GM21825 (cell line): Measurements from ENCODE around the gene AKAP8L.

Experiments
- ATAC-seq: cut with Tn5 transposase; IDR thresholded peaks from one replicate; pipeline ENCODE4 v1.9.1; 2021; ENCODE audit warnings: mild to moderate bottlenecking, moderate library complexity; ENCODE audit not compliant: unreplicated experiment

The AKAP8L gene, protein sequence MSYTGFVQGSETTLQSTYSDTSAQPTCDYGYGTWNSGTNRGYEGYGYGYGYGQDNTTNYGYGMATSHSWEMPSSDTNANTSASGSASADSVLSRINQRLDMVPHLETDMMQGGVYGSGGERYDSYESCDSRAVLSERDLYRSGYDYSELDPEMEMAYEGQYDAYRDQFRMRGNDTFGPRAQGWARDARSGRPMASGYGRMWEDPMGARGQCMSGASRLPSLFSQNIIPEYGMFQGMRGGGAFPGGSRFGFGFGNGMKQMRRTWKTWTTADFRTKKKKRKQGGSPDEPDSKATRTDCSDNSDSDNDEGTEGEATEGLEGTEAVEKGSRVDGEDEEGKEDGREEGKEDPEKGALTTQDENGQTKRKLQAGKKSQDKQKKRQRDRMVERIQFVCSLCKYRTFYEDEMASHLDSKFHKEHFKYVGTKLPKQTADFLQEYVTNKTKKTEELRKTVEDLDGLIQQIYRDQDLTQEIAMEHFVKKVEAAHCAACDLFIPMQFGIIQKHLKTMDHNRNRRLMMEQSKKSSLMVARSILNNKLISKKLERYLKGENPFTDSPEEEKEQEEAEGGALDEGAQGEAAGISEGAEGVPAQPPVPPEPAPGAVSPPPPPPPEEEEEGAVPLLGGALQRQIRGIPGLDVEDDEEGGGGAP

DNA sequence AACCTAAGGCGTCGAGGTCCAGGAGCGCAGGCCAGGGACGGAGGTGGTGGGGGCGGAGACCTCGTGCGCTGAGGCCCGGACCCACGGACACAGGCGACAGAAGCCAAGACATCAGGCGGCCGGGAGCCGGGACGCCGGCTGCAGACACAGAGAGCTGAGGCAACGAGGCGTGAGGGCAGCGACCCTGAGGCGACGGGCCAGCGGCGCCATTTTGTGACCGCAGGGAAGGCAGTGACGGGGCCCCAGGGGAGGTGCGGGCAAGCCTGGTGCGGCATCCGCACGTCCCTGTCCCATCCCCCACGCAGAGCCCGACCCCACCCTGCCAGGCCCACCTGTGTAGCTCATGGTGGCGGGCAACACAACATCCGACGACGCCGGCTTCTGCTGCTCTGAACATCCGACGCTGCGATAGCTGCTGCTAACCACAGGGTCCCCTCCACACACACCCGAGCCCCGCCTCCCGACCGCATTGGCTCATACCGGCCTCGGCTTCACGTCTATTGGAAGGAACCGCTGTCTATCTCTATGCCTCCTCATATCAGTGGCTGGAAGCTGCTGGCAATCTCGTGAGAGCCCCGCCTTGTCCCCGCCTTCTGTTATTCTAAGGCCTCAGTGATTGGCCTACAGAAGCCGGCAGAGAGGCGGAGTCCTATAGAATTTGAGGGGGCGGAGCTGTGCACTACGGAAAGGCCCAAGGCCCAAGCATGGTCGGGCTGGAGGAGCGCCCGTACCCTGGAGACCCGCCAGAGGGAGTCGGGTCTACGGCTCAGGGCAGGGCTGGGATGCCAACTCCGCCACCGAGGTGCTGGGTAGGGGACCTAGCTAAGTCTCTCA is at the start of gene AKAP8L:
Gene AKAP8L (minus strand): TSS at position 410 of the 834 bp plus-strand sequence. CDS start 65 bp downstream, at position 345.
- peak; percentile 87 for ATAC-seq

DNA sequence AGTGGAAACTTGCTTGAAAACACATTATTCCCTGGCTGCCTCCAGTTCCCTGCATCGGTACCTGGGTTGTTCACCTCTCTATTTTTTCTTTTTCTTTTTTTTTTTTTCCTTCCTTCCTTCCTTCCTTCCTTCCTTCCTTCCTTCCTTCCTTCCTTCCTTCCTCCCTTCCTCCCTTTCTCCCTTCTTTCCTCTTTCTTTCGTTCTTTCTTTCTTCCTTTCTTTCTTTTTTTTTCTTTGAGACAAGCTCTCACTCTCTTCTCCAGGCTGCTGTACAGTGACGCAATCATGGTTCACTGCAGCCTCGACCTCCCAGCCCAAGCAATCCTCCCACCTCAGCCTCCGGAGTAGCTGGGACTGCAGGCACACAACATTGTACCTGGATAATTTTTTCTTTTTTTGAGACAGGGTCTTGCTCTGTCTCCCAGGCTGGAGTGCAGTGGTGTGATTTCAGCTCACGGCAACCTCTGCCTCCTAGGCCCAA is 49.0 kb upstream of the AKAP8L start:
- no peak for ATAC-seq

DNA sequence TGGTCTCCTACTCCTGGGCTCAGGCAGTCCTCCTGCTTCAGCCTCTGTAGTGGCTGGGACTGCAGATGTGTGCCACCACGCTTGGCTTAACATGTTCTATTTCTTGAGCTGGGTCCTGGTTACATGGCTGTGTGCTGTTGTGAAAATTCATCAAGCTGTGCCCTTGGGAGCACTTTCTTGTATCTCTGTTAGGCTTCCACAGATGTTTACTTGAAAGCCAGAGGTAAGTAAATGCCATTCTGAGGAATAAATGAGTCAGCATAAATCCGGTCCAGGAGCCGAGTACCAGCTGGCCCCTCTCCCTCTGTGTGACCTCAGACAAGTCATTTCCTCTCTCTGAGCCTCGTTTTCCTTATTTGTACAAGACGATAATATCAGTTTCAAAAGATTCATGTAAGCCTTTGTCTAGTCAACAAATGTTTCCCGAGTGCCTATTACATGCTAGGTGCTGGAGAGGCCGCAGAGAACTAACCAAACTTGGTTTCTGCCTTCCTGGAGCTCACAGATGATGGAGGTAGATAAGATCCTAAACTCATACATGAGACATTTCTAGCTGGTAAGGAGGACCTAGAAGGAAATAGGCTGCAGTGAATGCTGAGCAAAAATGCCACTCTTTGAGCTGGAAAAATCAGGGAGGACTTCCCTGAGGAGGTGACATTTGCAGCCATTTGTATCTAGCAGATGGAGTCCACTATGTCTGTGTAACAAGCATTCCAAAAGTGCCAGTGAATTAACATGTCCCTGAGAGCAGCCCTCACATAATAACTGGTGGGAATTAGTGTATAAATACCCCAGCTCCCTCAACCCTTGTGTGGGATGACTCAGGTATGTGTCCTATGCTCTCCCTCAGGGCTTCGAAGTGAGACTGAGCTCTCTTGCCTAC is 48.3 kb upstream of the AKAP8L start:
- ATAC-seq, result peak; percentile 51

DNA sequence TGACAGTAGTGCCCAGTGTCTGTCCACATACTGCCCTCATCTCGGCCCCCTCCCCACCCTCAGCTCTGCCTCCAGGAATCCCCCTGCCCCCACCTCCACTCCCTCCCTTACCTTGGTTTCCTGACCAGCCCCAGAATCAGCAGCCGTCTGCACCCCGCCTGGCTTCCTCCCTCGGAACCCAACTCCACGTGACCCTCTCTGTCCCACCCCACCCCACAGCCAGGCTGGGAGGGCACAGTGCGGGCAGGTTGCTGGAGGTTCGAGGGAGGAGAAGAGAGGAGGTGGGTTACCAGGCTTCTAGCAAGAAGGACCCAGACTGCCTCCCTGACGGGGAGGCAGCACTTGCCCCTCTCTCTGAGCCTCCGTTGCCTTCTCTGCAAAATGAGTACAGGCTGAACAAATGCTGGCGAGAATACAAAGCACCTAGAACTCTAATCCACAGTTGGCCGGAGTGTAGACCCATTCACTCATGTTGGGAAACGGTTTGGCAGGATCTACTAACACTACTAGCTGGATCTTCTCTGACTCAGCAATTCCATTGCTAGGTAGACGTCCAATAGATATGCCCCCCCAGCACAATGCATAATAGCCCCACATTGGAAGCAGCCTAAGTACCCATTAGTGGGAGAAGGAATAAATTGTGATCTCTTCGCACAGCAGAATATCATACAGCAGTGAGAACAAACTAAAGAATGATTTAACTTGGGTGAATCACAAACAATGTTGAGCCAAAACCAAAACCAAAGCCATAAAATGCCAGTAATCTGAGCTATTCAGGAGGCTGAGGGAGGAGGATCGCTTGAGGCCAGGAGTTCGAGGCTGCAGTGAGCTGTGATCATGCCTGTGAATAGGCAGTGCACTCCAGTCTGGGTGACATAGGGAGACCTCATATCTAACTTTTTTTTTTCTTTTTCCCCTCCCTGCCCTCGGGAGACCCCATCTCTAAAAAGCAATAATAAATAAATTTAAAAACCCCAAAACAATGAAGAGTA is 45.9 kb upstream of the AKAP8L start, which contains the start of gene RASAL3:
Gene RASAL3 (minus strand): TSS at position 151 of the 992 bp plus-strand sequence. CDS start 186 bp downstream, outside the sequence.
- ATAC-seq, result no peak

DNA sequence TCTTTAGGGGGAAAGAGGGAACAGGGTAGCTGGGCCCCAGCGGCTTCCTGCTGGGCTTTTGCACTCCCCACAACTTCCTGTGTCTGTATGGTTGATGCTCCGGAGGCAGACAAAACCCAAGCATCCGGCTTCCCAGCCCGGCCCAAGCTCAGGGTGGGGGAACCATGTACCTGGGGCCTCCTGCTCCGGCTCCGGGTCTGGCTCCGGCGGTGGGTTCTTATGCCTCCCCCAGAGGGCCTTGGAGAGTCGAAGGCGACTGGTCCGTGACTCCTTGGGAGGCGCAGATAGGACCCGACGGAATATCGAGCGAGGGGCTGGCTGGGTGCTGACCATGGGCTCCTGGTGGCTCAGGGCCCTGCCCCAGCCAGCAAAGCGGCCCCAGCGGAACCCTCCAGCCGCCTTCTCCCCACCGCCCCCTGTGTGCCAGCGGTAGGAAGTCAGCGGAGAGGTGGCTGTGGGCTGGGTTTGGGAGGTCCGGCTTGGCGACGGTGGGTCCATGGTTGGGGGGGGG is 45.1 kb upstream of the AKAP8L start:
- ATAC-seq, result no peak

DNA sequence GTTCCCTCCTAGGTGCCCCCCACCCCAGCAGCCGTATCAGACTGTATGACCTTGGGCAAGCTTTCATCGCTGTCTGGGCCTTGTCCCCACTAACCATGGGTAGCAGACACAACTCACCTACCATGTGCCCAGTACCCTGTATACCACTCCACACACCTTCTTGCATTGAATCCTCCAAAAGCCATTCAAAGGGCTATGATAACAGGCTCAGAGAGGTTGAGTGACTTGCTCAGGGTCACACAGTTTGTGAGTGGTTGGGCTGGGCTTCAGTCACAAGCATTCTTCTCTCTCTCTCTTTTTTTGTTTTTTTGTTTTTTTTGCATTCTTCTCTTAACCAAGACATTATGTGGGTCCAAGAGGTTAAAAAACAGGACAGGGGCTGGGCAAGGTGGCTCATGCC is 42.9 kb upstream of the AKAP8L start:
- no peak for ATAC-seq

DNA sequence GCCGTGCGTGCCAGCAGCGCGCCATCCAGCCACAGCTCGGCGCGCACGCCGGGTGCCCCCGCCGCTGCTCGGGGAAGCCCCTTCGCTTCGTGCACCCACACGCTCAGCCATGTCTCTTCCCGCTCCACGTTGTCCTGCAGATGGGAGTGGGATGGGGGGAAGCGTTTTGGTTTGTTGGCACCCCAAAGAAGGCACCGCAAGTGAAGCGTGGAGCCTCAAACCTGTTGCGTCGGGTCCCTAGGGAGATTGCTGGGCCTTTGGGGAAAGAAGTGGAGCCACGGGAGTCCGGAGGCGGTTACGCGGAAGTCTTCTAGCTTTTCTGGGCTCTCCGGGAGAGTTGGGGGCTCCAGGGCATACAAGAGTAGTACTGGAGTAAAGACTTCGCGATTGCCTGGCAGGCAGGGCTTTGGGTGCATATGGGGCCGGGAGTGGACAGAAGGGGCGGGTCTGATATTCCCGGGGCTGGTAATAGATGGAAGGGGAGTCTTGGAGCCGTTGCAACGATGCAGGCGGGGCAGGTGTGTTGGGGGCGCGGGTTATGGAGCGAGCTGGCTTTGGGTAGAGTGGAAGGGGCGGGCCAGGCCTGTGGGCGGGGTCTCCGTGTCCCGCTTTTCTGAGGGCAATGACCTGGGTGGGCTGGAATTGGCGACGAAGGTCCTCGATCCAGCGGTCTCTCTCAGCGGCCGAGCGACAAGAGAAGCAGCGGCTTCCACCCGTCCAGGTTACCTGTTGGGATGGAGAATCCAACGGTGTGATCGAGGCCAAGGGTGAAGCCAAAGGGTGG is 39.1 kb upstream of the AKAP8L start:
- no peak for ATAC-seq

DNA sequence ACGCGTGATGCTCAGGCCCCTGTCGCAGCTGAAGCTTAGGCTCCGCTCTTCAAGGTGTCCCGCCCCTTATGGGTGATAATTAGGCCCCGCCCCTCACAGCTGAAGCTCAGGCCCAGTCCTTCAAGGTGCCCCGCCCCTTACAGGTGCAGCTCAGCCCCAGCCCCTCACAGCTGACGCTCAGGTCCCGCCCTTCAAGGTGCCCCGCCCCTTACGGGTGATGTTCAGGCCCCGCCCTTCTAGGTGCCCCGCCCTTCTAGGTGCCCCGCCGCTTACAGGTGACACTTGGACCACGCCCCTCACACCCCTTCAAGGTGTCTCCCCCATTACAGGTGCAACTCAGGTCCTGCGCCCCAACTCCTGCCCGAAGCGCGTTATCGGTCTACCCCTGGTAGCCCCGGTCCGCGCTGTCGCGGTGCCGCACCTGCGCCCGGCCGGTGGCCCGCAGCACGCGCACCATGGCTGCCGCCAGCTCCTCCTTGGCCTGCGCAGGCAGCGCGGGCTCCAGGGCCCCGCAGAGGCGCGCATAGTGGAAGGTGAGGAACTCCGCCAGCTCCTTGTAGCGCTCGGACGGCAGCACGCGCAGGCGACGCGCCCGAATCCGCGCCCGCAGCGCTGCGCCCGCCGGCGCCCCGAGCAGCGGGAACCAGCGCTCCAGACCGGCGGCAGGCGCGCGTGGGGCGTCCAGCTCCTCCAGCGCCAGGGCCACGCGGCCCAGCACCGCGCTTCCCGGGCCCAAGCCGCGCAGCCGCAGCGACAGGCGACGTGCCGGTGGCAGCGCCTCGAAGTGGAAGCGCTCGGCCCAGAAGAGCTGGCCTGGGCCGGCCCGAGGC is 38.3 kb upstream of the AKAP8L start:
- no peak for ATAC-seq

DNA sequence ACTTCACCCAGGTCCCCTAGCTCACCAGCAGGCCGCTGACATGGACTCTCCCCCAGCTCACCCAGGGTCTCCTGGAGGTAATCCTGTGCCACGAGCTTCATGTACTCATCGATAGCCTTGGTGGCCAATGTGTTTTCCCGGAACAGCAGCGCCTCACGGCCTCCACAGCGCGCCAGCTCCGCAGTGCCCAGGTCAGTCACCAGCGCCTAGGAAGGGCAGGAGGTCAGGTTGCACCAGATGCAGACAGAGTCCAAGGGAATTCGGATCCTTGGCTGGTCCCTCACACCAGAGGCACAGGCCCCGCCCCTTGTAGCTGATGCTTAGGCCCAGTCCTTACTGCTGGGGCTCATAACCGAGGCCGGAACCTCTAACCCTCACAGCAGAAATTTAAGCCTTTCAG is 37.7 kb upstream of the AKAP8L start:
- ATAC-seq, result no peak

DNA sequence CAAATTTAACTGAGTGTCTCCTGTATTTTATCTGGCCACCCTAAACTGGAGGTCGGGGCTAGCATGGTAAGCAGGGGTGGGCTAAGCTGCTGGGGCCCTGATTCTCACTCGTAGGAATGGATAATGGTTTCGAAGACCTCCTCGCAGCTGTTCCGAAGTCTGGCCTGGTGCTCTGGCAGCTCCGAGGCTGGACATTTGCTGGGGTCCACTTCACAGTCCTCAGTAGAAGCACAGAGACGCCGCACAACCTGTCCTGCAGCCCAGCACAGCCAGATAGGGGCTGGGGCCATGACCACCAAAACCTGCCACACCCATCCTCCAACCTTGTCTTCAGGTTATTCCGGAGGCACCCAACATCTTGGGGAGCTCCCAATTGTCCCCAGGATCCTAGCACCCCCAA is 37.2 kb upstream of the AKAP8L start:
- ATAC-seq, result no peak

DNA sequence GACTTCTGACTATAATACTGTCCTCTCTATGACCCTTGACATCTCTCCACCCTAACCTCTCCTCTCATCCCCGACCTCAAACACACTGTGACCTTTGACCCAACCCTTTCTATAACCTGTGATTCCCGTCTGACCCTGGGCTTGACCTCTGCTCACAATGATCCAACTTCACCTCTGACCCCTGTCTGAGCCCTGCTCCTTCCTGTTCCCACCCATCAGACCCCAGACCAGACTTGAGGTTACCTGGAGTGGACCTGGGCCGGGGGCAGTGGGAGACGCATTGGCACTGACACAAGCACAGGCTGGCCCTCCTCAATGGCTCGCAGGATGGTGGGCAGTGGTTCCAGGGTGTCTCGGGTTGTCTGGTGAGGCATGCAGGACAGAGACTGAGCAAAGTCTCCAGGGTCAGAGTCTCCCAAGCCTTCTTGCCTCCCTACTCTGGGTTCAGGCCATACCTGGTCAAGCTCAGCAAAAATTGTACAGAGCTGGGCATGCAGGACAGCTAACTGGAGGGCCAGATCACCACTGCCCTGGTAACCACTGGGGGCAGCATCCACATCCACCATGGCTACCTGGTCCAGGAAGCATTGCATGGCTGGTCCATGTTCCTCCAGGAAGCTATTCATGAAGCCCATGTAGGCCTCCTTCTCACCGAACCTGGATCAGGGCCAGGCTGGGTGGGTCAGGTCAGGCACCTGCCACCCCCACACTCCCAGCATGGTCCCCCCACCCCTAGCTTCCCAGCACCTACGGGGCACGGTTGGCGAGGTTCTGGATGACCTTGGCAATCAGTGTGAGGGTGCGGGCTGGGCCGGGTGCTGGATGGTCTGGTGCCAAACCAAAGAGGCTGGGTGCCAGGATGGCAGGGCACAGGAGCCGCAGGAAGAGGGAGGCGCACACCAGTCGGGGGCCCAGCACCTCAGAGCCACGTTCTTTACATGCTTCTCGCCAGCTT is 35.4 kb upstream of the AKAP8L start:
- no peak for ATAC-seq

DNA sequence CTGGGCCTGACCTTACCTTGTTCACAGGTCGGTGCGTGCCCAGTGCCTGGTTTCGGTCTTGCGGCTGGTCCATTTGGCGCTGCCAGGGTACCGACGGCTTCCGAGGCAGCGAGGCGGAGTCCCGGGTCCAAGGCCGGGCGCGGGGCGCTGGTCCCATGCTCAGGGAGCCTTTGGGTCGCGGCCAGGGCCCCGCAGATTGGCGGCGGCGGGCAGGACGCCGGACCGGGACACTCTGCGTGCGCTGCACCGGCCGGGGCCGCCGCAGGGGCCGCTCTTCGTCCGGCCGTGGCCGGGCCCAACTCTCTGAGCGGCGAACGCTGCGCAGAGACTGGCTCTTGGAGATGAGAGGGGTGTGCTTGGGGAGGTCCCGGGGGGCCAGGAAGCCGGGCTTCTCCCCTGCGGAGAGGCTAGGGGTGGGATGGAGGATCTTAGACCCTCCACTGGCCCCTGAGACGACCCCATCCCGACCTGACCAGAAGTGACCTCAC is 34.3 kb upstream of the AKAP8L start:
- no peak for ATAC-seq

DNA sequence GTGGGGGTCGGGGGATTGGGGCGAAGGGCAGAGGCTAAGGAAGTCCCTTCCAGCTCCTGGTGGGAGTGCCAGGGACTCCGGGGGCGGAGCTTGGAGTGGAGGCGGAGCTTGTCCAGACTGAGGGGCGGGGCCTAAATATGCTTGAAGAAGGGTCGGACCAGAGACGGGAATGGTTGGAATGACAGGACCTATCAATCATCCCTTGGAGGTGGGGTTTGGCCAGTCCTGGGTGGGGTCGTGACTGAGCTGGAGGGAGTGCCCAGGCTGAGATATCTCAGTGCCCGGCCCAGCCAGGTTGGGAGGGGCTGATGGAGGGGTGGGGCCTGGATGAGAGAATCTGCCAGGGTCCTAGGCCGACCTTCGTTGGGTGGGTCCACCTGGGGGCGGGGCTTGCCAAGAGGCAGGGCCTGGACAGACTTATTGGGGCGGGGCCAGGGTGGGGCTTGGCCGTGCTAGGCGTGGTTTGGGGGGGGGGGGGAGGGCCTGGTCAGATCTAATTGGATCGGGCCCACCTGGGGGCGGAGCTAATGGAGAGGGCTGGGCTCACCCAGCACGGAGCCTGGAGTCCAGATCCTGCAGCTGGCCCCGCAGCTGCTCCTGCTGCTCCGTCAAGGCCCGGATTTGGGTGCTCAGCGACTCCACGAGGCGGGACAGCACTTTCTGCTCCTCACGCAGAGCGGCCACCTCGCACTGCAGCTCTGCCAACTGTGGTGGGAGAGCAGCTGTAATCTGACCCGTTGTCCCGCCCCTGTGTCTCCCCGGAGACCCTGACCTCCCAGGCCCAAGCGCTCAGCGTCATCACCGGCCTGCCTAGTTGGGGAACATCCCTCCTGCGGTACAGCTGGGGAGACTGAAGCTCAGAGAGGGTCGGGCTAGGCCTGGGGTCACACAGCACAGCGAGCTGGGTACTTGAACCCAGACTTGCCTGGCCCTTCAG is 33.6 kb upstream of the AKAP8L start:
- no peak for ATAC-seq

DNA sequence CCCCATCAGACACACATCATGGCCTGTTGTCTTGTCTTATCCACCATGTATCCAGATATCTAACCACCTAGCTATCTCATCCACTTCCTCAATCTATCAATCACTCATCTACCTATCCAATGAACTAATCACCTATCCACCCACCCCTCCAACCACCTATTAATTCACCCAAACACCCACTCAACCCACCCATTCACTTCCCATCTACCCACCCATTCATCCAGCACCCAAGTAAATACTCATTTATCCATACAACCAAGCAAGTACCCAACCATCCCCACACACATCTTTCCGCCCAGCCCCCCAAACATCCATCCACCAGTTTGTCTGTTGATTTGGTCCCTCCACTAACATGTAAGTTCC is 31.7 kb upstream of the AKAP8L start:
- ATAC-seq, result no peak
